Mucosa of rectum (tissue), 2 donors: ENCODE results near the gene ADAT3.
"Not testable (repeated sequence)": the region's sequence is repeated elsewhere in the genome, so short reads cannot be mapped to it uniquely, and the experiment has no call there.

Source experiments
- H3K27ac ChIP-seq, 2 donors: one replicate each; pipeline ENCODE4 v1.7.0; 2013; ENCODE audit warnings: inconsistent platforms in 2 of 2, low read depth in 2 of 2, low read length in 2 of 2
- H3K27me3 ChIP-seq, 2 donors: one replicate each; pipeline ENCODE4 v1.7.0; 2013; ENCODE audit warnings: low read length in 2 of 2; ENCODE audit not compliant: control insufficient read depth in 2 of 2, insufficient read depth in 2 of 2
- H3K36me3 ChIP-seq, 2 donors: one replicate each; pipeline ENCODE4 v1.7.0; 2013; ENCODE audit warnings: low read length in 2 of 2; ENCODE audit not compliant: control insufficient read depth in 2 of 2, insufficient read depth in 2 of 2
- H3K4me1 ChIP-seq, 2 donors: one replicate each; pipeline ENCODE4 v1.7.0; 2013; ENCODE audit warnings: low read length in 2 of 2, mild to moderate bottlenecking in 1 of 2; ENCODE audit not compliant: control insufficient read depth in 2 of 2, insufficient read depth in 2 of 2
- H3K4me3 ChIP-seq, 2 donors: one replicate each; pipeline ENCODE4 v1.7.0; 2013; ENCODE audit warnings: low read length in 2 of 2
- H3K9ac ChIP-seq, 2 donors: one replicate each; pipeline ENCODE4 v1.7.0; 2013; ENCODE audit warnings: low read length in 2 of 2, low read depth in 1 of 2, mild to moderate bottlenecking in 1 of 2
- H3K9me3 ChIP-seq, 2 donors: one replicate each; pipeline ENCODE4 v1.7.0; 2013; ENCODE audit warnings: low read length in 2 of 2; ENCODE audit not compliant: control insufficient read depth in 2 of 2
- donor health status: healthy.
- donor health status: Normal muscosa, but diverticular disease.

The ADAT3 gene

GRCh38 chr19:1882786-1883692, 22.2 kb upstream of the ADAT3 start:
- H3K9ac ChIP-seq = peak overlapping the region; percentile 84 to 93
- H3K4me1 ChIP-seq = peaks cover 20 to 28% of the 10 kb centered on the region in 2 donors
- H3K36me3 ChIP-seq = peaks cover 0 to 4% of the 10 kb centered on the region in 2 donors
- peak overlapping the region in 1 of 2 donors; percentile 81 for H3K27ac ChIP-seq
- no peaks in the 10 kb centered on the region for H3K9me3 ChIP-seq
- no peaks in the 10 kb centered on the region for H3K27me3 ChIP-seq
- H3K4me3 ChIP-seq = peak overlapping the region; percentile 84 to 90

GRCh38 chr19:1883784-1884183, 21.4 kb upstream of the ADAT3 start:
- Histone ChIP-seq H3K9ac (peak overlapping the region; percentile 84 to 93), H3K4me3 (peak overlapping the region; percentile 84 to 90), H3K9me3 (no peaks in the 10 kb centered on the region), H3K36me3 (peaks cover 0 to 4% of the 10 kb centered on the region in 2 donors), H3K4me1 (peaks cover 20 to 28% of the 10 kb centered on the region in 2 donors), H3K27ac (peak overlapping the region; percentile 81 to 82), H3K27me3 (no peaks in the 10 kb centered on the region)

GRCh38 chr19:1884291-1884718, 20.9 kb upstream of the ADAT3 start:
- Histone ChIP-seq H3K9ac (peak overlapping the region; percentile 84 to 93), H3K27ac (peak overlapping the region; percentile 81 to 82)

GRCh38 chr19:1884719-1885334, 20.4 kb upstream of the ADAT3 start:
- Histone ChIP-seq H3K9ac (peak overlapping the region; percentile 84 to 93), H3K27me3 (no peaks in the 10 kb centered on the region), H3K27ac (peak overlapping the region; percentile 81 to 82), H3K36me3 (peaks cover 0 to 4% of the 10 kb centered on the region in 2 donors), H3K4me1 (peaks cover 20 to 28% of the 10 kb centered on the region in 2 donors), H3K4me3 (peak overlapping the region; percentile 84 to 90), H3K9me3 (no peaks in the 10 kb centered on the region)

More at GRCh38 chr19:1884291-1884718, 20.9 kb upstream of the ADAT3 start:
- Histone ChIP-seq H3K4me1 (peaks cover 20 to 28% of the 10 kb centered on the region in 2 donors), H3K4me3 (peak overlapping the region; percentile 84 to 90), H3K9me3 (no peaks in the 10 kb centered on the region), H3K36me3 (peaks cover 0 to 4% of the 10 kb centered on the region in 2 donors), H3K27me3 (no peaks in the 10 kb centered on the region)

GRCh38 chr19:1885398-1886119, 19.6 kb upstream of the ADAT3 start, which contains the start of gene ABHD17A:
Gene ABHD17A (minus strand): TSS chr19:1885496. CDS start chr19:1881566, 3,930 bp downstream.
- Histone ChIP-seq H3K4me1 (peaks cover 20 to 28% of the 10 kb centered on the region in 2 donors), H3K27ac (peak within 1 kb of the TSS; percentile 81 to 82), H3K9ac (peak within 1 kb of the TSS; percentile 84 to 93), H3K4me3 (peak within 1 kb of the TSS; percentile 84 to 90)
- H3K36me3 ChIP-seq, H3K27me3 ChIP-seq, H3K9me3 ChIP-seq: not testable (repeated sequence)

- H3K27ac ChIP-seq, H3K9ac ChIP-seq, H3K9me3 ChIP-seq: not testable (repeated sequence)
These were observed 18.8 kb upstream of the ADAT3 start for GRCh38 chr19:1886360-1886759.

GRCh38 chr19:1888385-1888784, 16.8 kb upstream of the ADAT3 start:
- H3K36me3 ChIP-seq = no peaks in the 10 kb centered on the region
- H3K9ac ChIP-seq = no peak overlapping the region
- H3K4me1 ChIP-seq = peaks cover 12 to 13% of the 10 kb centered on the region in 2 donors
- no peak overlapping the region for H3K4me3 ChIP-seq
- H3K27ac ChIP-seq = no peak overlapping the region
- H3K27me3 ChIP-seq = no peaks in the 10 kb centered on the region
- H3K9me3 ChIP-seq = no peaks in the 10 kb centered on the region

More at GRCh38 chr19:1886360-1886759, 18.8 kb upstream of the ADAT3 start:
- H3K4me1 ChIP-seq = peaks cover 20 to 28% of the 10 kb centered on the region in 2 donors
- H3K36me3 ChIP-seq, H3K4me3 ChIP-seq, H3K27me3 ChIP-seq: not testable (repeated sequence)

GRCh38 chr19:1889907-1890306, 15.3 kb upstream of the ADAT3 start:
- Histone ChIP-seq H3K9me3 (no peaks in the 10 kb centered on the region), H3K27ac (no peak overlapping the region), H3K4me3 (no peak overlapping the region), H3K36me3 (no peaks in the 10 kb centered on the region), H3K4me1 (no peaks in the 10 kb centered on the region), H3K9ac (no peak overlapping the region), H3K27me3 (no peaks in the 10 kb centered on the region)

- Histone ChIP-seq H3K9me3 (no peaks in the 10 kb centered on the region), H3K36me3 (no peaks in the 10 kb centered on the region), H3K4me1 (peaks cover 6 to 7% of the 10 kb centered on the region in 2 donors), H3K9ac (no peak overlapping the region), H3K27me3 (no peaks in the 10 kb centered on the region), H3K4me3 (no peak overlapping the region), H3K27ac (no peak overlapping the region)
These were observed 11.4 kb upstream of the ADAT3 start for GRCh38 chr19:1893791-1894190.
